Erythroblast (primary cell): ENCODE results near the gene ADGRD1.

ENCODE experiments used
- GATA1 ChIP-seq: IDR thresholded peaks from 2 replicates; pipeline ENCODE4 v1.6.1; 2011; ENCODE audit warnings: low read depth, mild to moderate bottlenecking, control low read depth, low read length, moderate library complexity
- POLR2A ChIP-seq: IDR thresholded peaks from 2 replicates; pipeline ENCODE4 v1.6.1; 2011; ENCODE audit warnings: mild to moderate bottlenecking, low read length

DNA sequence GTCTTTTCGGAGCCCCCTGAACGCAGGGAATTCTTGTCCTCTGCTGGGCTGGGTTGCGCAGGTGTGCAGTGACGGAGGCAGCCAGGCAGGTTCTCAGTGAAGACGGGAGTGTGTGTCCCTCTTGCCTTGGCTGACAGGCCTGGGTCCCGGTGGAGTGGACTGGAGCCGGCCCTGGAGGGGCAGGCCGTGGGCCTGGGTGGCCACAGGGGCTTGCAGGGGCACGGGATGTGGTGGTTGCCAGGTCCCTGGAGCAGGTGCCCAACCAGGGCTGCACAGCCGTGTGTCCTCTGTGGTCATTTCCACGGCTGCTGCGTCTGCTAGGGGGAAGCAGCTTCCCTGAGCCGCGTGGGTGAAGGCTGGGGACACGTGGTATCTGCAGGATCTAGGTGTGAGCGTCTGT is 79.8 kb downstream of the ADGRD1 start:
- no peak for TF ChIP-seq POLR2A
- TF ChIP-seq GATA1 = no peak
